ENCODE measurements around the gene EDEM3.

GRCh38 chr1:184781941-184782340, 27.3 kb upstream of the EDEM3 start:
- TF ChIP-seq E2F6 (IDR thresholded peaks at IDR 0.05), result no peak
- TF ChIP-seq CTCF (IDR thresholded peaks at IDR 0.05; ENCODE audit: control extremely low read depth in 1 of 3, insufficient read depth in 1 of 3, low read depth in 1 of 3, low read length in 3 of 3), result no peak
- TF ChIP-seq POLR2AphosphoS5 (IDR thresholded peaks at IDR 0.05; ENCODE audit: low read depth, low read length), result no peak

All from H1 (cell line).